ENCODE measurements around the gene ASPSCR1.

The ASPSCR1 gene

DNA sequence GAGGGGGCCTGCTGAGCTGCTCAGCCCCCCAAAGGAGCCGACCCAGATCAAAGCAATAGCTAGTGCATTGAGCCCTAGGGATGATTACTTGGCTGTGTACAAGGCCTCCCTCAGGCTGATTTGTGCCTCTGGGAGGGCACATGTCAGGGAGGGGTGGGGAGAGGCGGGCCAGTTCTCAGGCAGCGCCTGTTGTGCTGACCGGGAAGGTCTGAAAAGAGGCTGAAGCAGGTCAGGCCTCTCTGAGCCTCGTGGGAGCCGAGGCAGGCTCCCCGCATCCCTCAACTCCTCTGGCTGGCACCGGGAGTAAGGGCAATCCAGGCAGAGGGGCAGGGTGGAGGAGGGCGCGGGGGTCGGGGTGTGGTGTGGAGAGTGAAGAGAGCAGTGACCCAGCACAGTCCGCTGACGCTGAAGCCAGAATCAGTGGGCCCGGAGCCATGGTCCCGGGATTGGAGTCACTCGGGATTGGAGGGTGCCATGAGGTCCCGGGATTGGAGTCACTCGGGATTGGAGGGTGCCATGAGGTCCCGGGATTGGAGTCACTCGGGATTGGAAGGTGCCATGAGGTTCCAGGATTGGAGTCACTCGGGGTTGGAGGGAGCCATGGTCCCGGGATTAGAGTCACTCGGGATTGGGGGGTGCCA, 57.1 kb downstream of the ASPSCR1 start:
- peaks cover 0 to 12% of the 10 kb centered on the region in 2 experiments for H3K27me3 ChIP-seq (ENCODE audit: control insufficient read depth in 1 of 2, insufficient read depth in 1 of 2, low read length in 2 of 2)
- no peak overlapping the region for H2BK15ac ChIP-seq (ENCODE audit: low read depth, poor library complexity, severe bottlenecking)
- no peak overlapping the region for H3K4ac ChIP-seq (ENCODE audit: low read depth in 1 of 2, low read length in 2 of 2)
- no peak overlapping the region for H2BK120ac ChIP-seq (ENCODE audit: low read depth, low read length)
- H3K4me3 ChIP-seq (ENCODE audit: insufficient read depth in 1 of 2, low read depth in 1 of 2, low read length in 2 of 2) = no peak overlapping the region
- no peak overlapping the region for H2BK5ac ChIP-seq (ENCODE audit: low read depth, low read length, poor library complexity, severe bottlenecking)
- no peak overlapping the region for H3K23ac ChIP-seq (ENCODE audit: low read length in 2 of 2)
- no peak overlapping the region for H4K8ac ChIP-seq (ENCODE audit: low read length)
- H3K79me1 ChIP-seq (replicated peaks; ENCODE audit: low read length, poor library complexity, severe bottlenecking) = peaks cover 15% of the 10 kb centered on the region
- no peak overlapping the region for H4K91ac ChIP-seq (ENCODE audit: low read length)
- no peak overlapping the region for H3K4me2 ChIP-seq (ENCODE audit: low read length, poor library complexity, severe bottlenecking)
- no peak overlapping the region for H2AFZ ChIP-seq (ENCODE audit: low read depth, low read length)
- peaks cover 29% of the 10 kb centered on the region for H3K4me1 ChIP-seq (ENCODE audit: control insufficient read depth, insufficient read depth, low read depth, low read length)
- no peak overlapping the region for H3K14ac ChIP-seq (ENCODE audit: low read length in 2 of 2)
- H3K9ac ChIP-seq (ENCODE audit: low read length) = no peak overlapping the region
- DNase-seq = no peak
- H3K27ac ChIP-seq (ENCODE audit: low read length, poor library complexity, severe bottlenecking) = no peak overlapping the region
- no peak overlapping the region for H2AK5ac ChIP-seq (ENCODE audit: low read length, severe bottlenecking)
- 90% methylated on average over 23 of the region's 23 CpGs for WGBS
- no peak overlapping the region for H2BK12ac ChIP-seq (ENCODE audit: low read length in 2 of 2)
- H3K18ac ChIP-seq (ENCODE audit: low read depth in 1 of 2, low read length in 2 of 2) = no peak overlapping the region
- H3K36me3 ChIP-seq (ENCODE audit: control insufficient read depth in 1 of 2, insufficient read depth in 2 of 2, low read depth in 1 of 2, low read length in 2 of 2) = peaks cover 0 to 31% of the 10 kb centered on the region in 2 experiments
- H3K9me3 ChIP-seq (ENCODE audit: control insufficient read depth, low read length) = no peaks in the 10 kb centered on the region

- Histone ChIP-seq H3K18ac (ENCODE audit: low read depth in 1 of 2, low read length in 2 of 2) (no peak overlapping the region), H3K14ac (ENCODE audit: low read length in 2 of 2) (no peak overlapping the region), H2BK120ac (ENCODE audit: low read depth, low read length) (no peak overlapping the region), H3K79me1 (replicated peaks; ENCODE audit: low read length, poor library complexity, severe bottlenecking) (peaks cover 15% of the 10 kb centered on the region), H3K4me3 (ENCODE audit: insufficient read depth in 1 of 2, low read depth in 1 of 2, low read length in 2 of 2) (no peak overlapping the region), H4K8ac (ENCODE audit: low read length) (no peak overlapping the region), H2BK5ac (ENCODE audit: low read depth, low read length, poor library complexity, severe bottlenecking) (no peak overlapping the region), H3K27ac (ENCODE audit: low read length, poor library complexity, severe bottlenecking) (no peak overlapping the region), H3K9ac (ENCODE audit: low read length) (no peak overlapping the region), H3K23ac (ENCODE audit: low read length in 2 of 2) (no peak overlapping the region), H3K27me3 (ENCODE audit: control insufficient read depth in 1 of 2, insufficient read depth in 1 of 2, low read length in 2 of 2) (peaks cover 0 to 12% of the 10 kb centered on the region in 2 experiments), H4K91ac (ENCODE audit: low read length) (no peak overlapping the region), H2BK12ac (ENCODE audit: low read length in 2 of 2) (no peak overlapping the region), H2AFZ (ENCODE audit: low read depth, low read length) (no peak overlapping the region), H3K36me3 (ENCODE audit: control insufficient read depth in 1 of 2, insufficient read depth in 2 of 2, low read depth in 1 of 2, low read length in 2 of 2) (peaks cover 0 to 24% of the 10 kb centered on the region in 2 experiments), H2AK5ac (ENCODE audit: low read length, severe bottlenecking) (no peak overlapping the region), H3K4me2 (ENCODE audit: low read length, poor library complexity, severe bottlenecking) (no peak overlapping the region), H3K4me1 (ENCODE audit: control insufficient read depth, insufficient read depth, low read depth, low read length) (peaks cover 25% of the 10 kb centered on the region), H3K4ac (ENCODE audit: low read depth in 1 of 2, low read length in 2 of 2) (no peak overlapping the region), H2BK15ac (ENCODE audit: low read depth, poor library complexity, severe bottlenecking) (no peak overlapping the region), H3K9me3 (ENCODE audit: control insufficient read depth, low read length) (no peaks in the 10 kb centered on the region)
- 93% methylated on average over 8 of the region's 8 CpGs for WGBS
- no peak for DNase-seq
Observed at GRCh38 chr17:82035488-82035887, 58.1 kb downstream of the ASPSCR1 start.

- no peak overlapping the region for H2BK120ac ChIP-seq (ENCODE audit: low read depth, low read length)
- H2BK5ac ChIP-seq (ENCODE audit: low read depth, low read length, poor library complexity, severe bottlenecking) = no peak overlapping the region
- peak overlapping the region; percentile 83 for H3K9ac ChIP-seq (ENCODE audit: low read length)
- peak overlapping the region in 1 of 2 experiments; percentile 86 for H3K4me3 ChIP-seq (ENCODE audit: insufficient read depth in 1 of 2, low read depth in 1 of 2, low read length in 2 of 2)
- no peak overlapping the region for H2AFZ ChIP-seq (ENCODE audit: low read depth, low read length)
- no peak overlapping the region for H3K27ac ChIP-seq (ENCODE audit: low read length, poor library complexity, severe bottlenecking)
- no peak overlapping the region for H2AK5ac ChIP-seq (ENCODE audit: low read length, severe bottlenecking)
- H3K9me3 ChIP-seq (ENCODE audit: control insufficient read depth, low read length) = no peaks in the 10 kb centered on the region
- H4K91ac ChIP-seq (ENCODE audit: low read length) = peak overlapping the region; percentile 62
- peaks cover 0 to 12% of the 10 kb centered on the region in 2 experiments for H3K27me3 ChIP-seq (ENCODE audit: control insufficient read depth in 1 of 2, insufficient read depth in 1 of 2, low read length in 2 of 2)
- no peak overlapping the region for H3K23ac ChIP-seq (ENCODE audit: low read length in 2 of 2)
- peaks cover 21% of the 10 kb centered on the region for H3K4me1 ChIP-seq (ENCODE audit: control insufficient read depth, insufficient read depth, low read depth, low read length)
- peaks cover 15% of the 10 kb centered on the region for H3K79me1 ChIP-seq (replicated peaks; ENCODE audit: low read length, poor library complexity, severe bottlenecking)
- no peak overlapping the region for H3K18ac ChIP-seq (ENCODE audit: low read depth in 1 of 2, low read length in 2 of 2)
- DNase-seq = no peak
- H2BK15ac ChIP-seq (ENCODE audit: low read depth, poor library complexity, severe bottlenecking) = peak overlapping the region; percentile 70
- 97% methylated on average over 16 of the region's 20 CpGs for WGBS
- no peak overlapping the region for H4K8ac ChIP-seq (ENCODE audit: low read length)
- no peak overlapping the region for H3K14ac ChIP-seq (ENCODE audit: low read length in 2 of 2)
- peaks cover 0 to 24% of the 10 kb centered on the region in 2 experiments for H3K36me3 ChIP-seq (ENCODE audit: control insufficient read depth in 1 of 2, insufficient read depth in 2 of 2, low read depth in 1 of 2, low read length in 2 of 2)
- peak overlapping the region; percentile 75 for H3K4me2 ChIP-seq (ENCODE audit: low read length, poor library complexity, severe bottlenecking)
- H3K4ac ChIP-seq (ENCODE audit: low read depth in 1 of 2, low read length in 2 of 2) = no peak overlapping the region
- H2BK12ac ChIP-seq (ENCODE audit: low read length in 2 of 2) = peak overlapping the region in 1 of 2 experiments; percentile 45
Observed at GRCh38 chr17:82035956-82036633, 58.7 kb downstream of the ASPSCR1 start.

DNA sequence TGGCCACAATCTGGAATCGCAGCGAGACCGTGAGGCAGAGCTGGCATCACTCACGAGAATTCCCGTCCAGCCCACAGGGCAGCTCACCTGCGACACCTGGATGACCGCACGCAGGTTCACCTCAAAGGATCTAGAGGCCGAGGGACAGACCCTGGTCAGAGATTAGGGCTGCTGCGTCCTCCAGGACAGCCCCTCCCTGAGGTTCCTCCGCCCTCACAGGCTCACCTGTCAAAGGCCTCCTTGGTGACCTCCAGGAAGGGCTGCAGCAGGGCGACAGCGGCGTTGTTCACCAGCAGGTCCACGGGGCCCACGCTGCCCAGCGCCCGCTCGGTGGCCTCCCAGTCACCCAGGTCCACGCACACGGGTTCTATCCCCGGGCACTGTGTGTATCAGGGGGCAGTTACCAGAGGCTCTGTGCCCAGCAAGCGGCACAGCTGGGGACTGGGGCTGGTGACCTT, 59.2 kb downstream of the ASPSCR1 start:
- Histone ChIP-seq H2BK5ac (ENCODE audit: low read depth, low read length, poor library complexity, severe bottlenecking) (no peak overlapping the region), H4K8ac (ENCODE audit: low read length) (peak overlapping the region; percentile 5), H3K23ac (ENCODE audit: low read length in 2 of 2) (no peak overlapping the region)

More for the DNA sequence above, 59.2 kb downstream of the ASPSCR1 start:
- H3K4me3 ChIP-seq (ENCODE audit: insufficient read depth in 1 of 2, low read depth in 1 of 2, low read length in 2 of 2) = peak overlapping the region; percentile 66 to 86
- peak overlapping the region; percentile 75 for H3K4me2 ChIP-seq (ENCODE audit: low read length, poor library complexity, severe bottlenecking)
- H3K4me1 ChIP-seq (ENCODE audit: control insufficient read depth, insufficient read depth, low read depth, low read length) = peaks cover 21% of the 10 kb centered on the region
- peak overlapping the region; percentile 70 for H2BK15ac ChIP-seq (ENCODE audit: low read depth, poor library complexity, severe bottlenecking)
- H2BK12ac ChIP-seq (ENCODE audit: low read length in 2 of 2) = peak overlapping the region; percentile 11 to 17
- peaks cover 0 to 24% of the 10 kb centered on the region in 2 experiments for H3K36me3 ChIP-seq (ENCODE audit: control insufficient read depth in 1 of 2, insufficient read depth in 2 of 2, low read depth in 1 of 2, low read length in 2 of 2)
- H3K9ac ChIP-seq (ENCODE audit: low read length) = peak overlapping the region; percentile 83
- H2BK120ac ChIP-seq (ENCODE audit: low read depth, low read length) = no peak overlapping the region
- peaks cover 15% of the 10 kb centered on the region for H3K79me1 ChIP-seq (replicated peaks; ENCODE audit: low read length, poor library complexity, severe bottlenecking)
- peak overlapping the region in 1 of 2 experiments; percentile 66 for H3K4ac ChIP-seq (ENCODE audit: low read depth in 1 of 2, low read length in 2 of 2)
- H3K14ac ChIP-seq (ENCODE audit: low read length in 2 of 2) = peak overlapping the region in 1 of 2 experiments; percentile 8
- peaks cover 0 to 12% of the 10 kb centered on the region in 2 experiments for H3K27me3 ChIP-seq (ENCODE audit: control insufficient read depth in 1 of 2, insufficient read depth in 1 of 2, low read length in 2 of 2)
- H3K18ac ChIP-seq (ENCODE audit: low read depth in 1 of 2, low read length in 2 of 2) = peak overlapping the region; percentile 5 to 11
- no peak overlapping the region for H2AK5ac ChIP-seq (ENCODE audit: low read length, severe bottlenecking)
- H3K27ac ChIP-seq (ENCODE audit: low read length, poor library complexity, severe bottlenecking) = peak overlapping the region; percentile 15
- peak overlapping the region; percentile 62 for H4K91ac ChIP-seq (ENCODE audit: low read length)
- H2AFZ ChIP-seq (ENCODE audit: low read depth, low read length) = no peak overlapping the region
- DNase-seq = no peak
- no peaks in the 10 kb centered on the region for H3K9me3 ChIP-seq (ENCODE audit: control insufficient read depth, low read length)
- 58% methylated on average over 23 of the region's 23 CpGs for WGBS

Measured in mesenchymal stem cell (in vitro differentiated cells and primary cell).